Body of pancreas (tissue), 4 donors: Measurements from ENCODE around the gene DNAH11. TPM values are rescaled to one million over a fixed set of nuclear protein-coding genes. Genes with fewer than 3 reads are reported as not detected.
A peak's percentile ranks its signal among the peaks of the same experiment; 100 is the strongest.
"Not testable (repeated sequence)": the region's sequence is repeated elsewhere in the genome, so short reads cannot be mapped to it uniquely, and the experiment has no call there.

Experiments used
- ATAC-seq: fragments of 150-250 bp; one replicate; pipeline ENCODE4 v1.9.1; 2016
- DNase-seq, 4 donors: peaks; one replicate each; pipeline ENCODE4 v3.0.0-alpha.2; 2019
- H3K27ac ChIP-seq, 4 donors: fragments of 200-600 bp; sonication (generic); 1 replicate in 3 of 4; 2 replicates in 1 of 4; pipeline versions ENCODE4 v1.5.1 to v1.6.1; 2016 to 2019; ENCODE audit warnings: mild to moderate bottlenecking in 1 of 4, mixed read lengths in 1 of 4, moderate library complexity in 1 of 4
- H3K27me3 ChIP-seq, 2 donors: fragments of 200-600 bp; sonication (generic); one replicate each; pipeline ENCODE4 v1.6.0; 2016; ENCODE audit warnings: mild to moderate bottlenecking in 1 of 2
- H3K36me3 ChIP-seq, 2 donors: fragments of 200-600 bp; sonication (generic); replicated peaks in 1 of 2; 2 replicates each; pipeline ENCODE4 v1.5.1; 2016; ENCODE audit warnings: low read depth in 2 of 2; ENCODE audit not compliant: insufficient read depth in 1 of 2
- H3K4me1 ChIP-seq: fragments of 200-600 bp; sonication (generic); one replicate; pipeline ENCODE4 v1.6.0; 2016
- H3K4me3 ChIP-seq, 2 donors: fragments of 200-600 bp; sonication (generic); 1 replicate in 1 of 2; 2 replicates in 1 of 2; pipeline ENCODE4 v1.5.1; 2016 to 2019
- H3K9me3 ChIP-seq, 3 donors: fragments of 200-600 bp; sonication (generic); 1 replicate in 2 of 3; 2 replicates in 1 of 3; pipeline ENCODE4 v1.5.1; 2016
- POLR2A ChIP-seq, 3 donors: fragments of 450-650 bp; IDR thresholded peaks; one replicate each; pipeline ENCODE4 v1.6.1; 2016; ENCODE audit warnings: antibody characterized with exemption in 3 of 3, mild to moderate bottlenecking in 2 of 3
- WGBS, 2 donors: methylation state at CpG; one replicate each; pipeline ENCODE4 v1.1.5; 2017; 5-methylcytosine and 5-hydroxymethylcytosine counted together
- intact Hi-C: fragments of 100-400 bp; cut with DNase I; formaldehyde crosslinking; loops from one replicate; pipeline ENCODE4 v1.15.1; 2023
- total RNA-seq, 2 donors: library from RNA; depleted of rRNA; stranded (reverse); fragments of >200 nt; gene quantifications; one replicate each; pipeline ENCODE4 v1.1.0, GENCODE V29; 2016
- TF ChIP-seq, protein P1 (sequence below), 7 experiments: fragments of 450-650 bp in 4 of 7; fragments of 200-600 bp in 3 of 7; sonication (generic) in 3 of 7; IDR thresholded peaks; one replicate each; pipeline ENCODE4 v1.5.1; 2016 to 2019; ENCODE audit warnings: antibody characterized with exemption in 7 of 7

Gene DNAH11
- total RNA-seq, 2 donors from 2014 or later, result 0.52 to 0.99 TPM

DNA sequence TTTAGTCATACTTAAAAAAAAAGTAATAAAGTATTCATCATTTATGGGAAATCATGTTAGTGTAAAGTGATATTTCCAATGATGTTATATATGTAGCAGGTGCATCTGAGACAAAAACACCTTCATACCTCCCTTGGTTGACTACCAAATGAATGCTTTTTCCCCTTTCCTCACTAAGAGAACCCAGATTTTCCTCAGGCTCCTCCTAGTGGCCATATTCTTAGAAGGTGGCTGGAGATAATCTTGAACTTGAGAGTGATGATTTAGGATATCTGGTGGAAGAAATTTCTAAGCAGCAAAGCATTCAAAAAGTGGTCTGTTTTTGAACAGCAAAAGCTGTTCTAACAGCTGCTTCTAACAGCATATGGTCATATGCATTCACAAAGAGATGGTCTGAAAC, 16.8 kb upstream of the DNAH11 start:
- peaks cover 0 to 7% (median 0%) of the 10 kb centered on the region in 3 donors for H3K9me3 ChIP-seq
- no peak for TF ChIP-seq POLR2A (IDR thresholded peaks at IDR 0.05)
- TF ChIP-seq, protein P1, sequence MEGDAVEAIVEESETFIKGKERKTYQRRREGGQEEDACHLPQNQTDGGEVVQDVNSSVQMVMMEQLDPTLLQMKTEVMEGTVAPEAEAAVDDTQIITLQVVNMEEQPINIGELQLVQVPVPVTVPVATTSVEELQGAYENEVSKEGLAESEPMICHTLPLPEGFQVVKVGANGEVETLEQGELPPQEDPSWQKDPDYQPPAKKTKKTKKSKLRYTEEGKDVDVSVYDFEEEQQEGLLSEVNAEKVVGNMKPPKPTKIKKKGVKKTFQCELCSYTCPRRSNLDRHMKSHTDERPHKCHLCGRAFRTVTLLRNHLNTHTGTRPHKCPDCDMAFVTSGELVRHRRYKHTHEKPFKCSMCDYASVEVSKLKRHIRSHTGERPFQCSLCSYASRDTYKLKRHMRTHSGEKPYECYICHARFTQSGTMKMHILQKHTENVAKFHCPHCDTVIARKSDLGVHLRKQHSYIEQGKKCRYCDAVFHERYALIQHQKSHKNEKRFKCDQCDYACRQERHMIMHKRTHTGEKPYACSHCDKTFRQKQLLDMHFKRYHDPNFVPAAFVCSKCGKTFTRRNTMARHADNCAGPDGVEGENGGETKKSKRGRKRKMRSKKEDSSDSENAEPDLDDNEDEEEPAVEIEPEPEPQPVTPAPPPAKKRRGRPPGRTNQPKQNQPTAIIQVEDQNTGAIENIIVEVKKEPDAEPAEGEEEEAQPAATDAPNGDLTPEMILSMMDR (IDR thresholded peaks at IDR 0.05), result peak in 3 of 7 experiments; percentile 21 to 36 (median 32)
- H3K27me3 ChIP-seq, result no peaks in the 10 kb centered on the region
- ATAC-seq (no peak), DNase-seq (no peak)
- H3K4me3 ChIP-seq, result no peak overlapping the region
- intact Hi-C loops, result no loop called here
- H3K27ac ChIP-seq, result no peak overlapping the region
- no peaks in the 10 kb centered on the region for H3K36me3 ChIP-seq
- H3K4me1 ChIP-seq, result no peaks in the 10 kb centered on the region

DNA sequence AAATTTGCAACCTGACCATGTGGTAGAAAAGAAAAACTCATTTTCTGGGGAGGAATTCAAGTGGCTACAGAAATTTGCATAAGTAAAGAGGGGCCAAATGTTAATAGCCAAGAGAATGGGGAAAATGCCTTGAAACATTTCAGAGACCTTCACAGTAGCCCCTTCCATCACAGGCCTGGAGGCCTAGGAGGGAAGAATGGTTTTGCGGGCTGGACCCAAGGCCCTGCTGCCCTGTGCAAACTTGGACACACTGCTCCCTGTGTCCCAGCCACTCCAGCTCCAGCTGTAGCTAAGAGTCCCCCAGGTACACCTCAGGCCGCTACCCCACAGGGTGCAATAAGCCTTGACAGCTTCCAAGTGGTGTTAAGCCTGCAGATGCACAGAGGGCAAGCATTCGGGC, 16.4 kb upstream of the DNAH11 start:
- Histone ChIP-seq H3K9me3 (peaks cover 0 to 7% (median 0%) of the 10 kb centered on the region in 3 donors), H3K4me1 (no peaks in the 10 kb centered on the region), H3K4me3 (no peak overlapping the region), H3K36me3 (no peaks in the 10 kb centered on the region), H3K27ac (no peak overlapping the region), H3K27me3 (no peaks in the 10 kb centered on the region)
- intact Hi-C loops, result no loop called here
- 94 to 100% methylated on average over 3 of the region's 3 CpGs for WGBS, 2 donors
- DNase-seq (no peak), ATAC-seq (no peak)
- TF ChIP-seq POLR2A (IDR thresholded peaks at IDR 0.05), result no peak
- TF ChIP-seq, protein P1 (IDR thresholded peaks at IDR 0.05), result no peak

DNA sequence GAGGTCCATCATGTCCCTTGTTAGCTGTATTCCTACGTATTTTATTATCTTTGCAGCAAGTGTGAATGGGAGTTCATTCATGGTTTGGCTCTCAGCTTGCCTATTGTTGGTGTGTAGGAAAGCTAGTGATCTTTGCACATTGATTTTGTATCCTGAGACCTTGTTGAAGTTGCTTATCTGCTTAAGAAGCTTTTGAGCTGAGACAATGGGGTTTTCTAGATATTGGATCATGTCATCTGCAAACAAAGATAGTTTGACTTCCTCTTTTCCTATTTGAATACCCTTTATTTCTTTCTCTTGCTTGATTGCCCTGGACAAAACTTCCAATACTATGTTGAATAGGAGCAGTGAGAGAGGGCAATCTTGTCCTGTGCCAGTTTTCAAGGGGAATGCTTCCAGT, 10.4 kb upstream of the DNAH11 start:
- H3K4me3 ChIP-seq, H3K27ac ChIP-seq, H3K27me3 ChIP-seq, DNase-seq, H3K36me3 ChIP-seq, ATAC-seq, H3K4me1 ChIP-seq, H3K9me3 ChIP-seq, intact Hi-C loops: not testable (repeated sequence)
- WGBS, 2 donors, result 45 to 65% methylated on average over 1 of the region's 1 CpG

DNA sequence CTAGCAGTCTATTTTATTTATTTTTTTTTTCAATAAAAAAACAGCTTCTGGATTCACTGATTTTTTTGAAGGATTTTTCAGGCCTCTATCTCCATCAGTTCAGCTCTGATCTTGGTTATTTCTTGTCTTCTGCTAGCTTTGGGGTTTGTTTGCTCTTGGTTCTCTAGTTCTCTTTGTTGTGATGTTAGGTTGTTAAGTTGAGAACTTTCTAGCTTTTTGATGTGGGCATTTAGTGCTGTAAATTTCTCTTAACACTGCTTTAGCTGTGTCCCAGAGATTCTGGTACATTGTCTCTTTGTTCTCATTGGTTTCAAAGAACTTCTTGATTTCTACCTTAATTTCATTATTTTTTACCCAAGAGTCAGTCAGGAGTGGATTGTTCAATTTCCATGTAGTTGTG, 9.2 kb upstream of the DNAH11 start:
- H3K9me3 ChIP-seq, H3K27me3 ChIP-seq, DNase-seq, H3K4me3 ChIP-seq, intact Hi-C loops, H3K27ac ChIP-seq, H3K4me1 ChIP-seq, H3K36me3 ChIP-seq, ATAC-seq: not testable (repeated sequence)

DNA sequence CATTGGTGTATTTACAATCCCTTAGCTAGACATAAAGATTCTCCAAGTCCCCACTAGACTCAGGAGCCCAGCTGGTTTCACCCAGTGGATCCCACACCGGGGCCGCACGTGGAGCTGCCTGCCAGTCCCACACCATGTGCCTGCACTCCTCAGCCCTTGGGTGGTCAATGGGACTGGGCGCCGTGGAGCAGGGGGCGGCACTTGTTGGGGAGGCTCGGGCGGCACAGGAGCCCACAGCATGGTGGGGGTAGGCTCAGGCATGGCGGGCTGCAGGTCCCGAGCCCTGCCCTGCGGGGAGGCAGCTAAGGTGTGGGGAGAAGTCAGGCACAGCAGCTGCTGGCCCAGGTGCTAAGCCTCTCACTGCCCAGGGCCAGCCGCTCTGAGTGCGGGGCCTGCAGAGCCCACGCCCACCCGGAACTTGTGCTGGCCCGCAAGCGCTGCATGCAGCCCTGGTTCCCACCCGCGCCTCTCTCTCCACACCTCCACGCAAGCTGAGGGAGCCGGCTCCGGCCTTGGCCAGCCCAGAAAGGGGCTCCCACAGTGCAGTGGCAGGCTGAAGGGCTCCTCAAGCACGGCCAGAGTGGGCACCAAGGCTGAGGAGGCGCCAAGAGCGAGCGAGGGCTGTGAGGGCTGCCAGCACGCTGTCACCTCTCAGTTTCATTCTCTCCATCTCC, 6.3 kb upstream of the DNAH11 start:
- H3K27ac ChIP-seq, H3K27me3 ChIP-seq, intact Hi-C loops, DNase-seq, ATAC-seq, H3K4me3 ChIP-seq, H3K9me3 ChIP-seq, H3K36me3 ChIP-seq, H3K4me1 ChIP-seq: not testable (repeated sequence)
- WGBS, 2 donors, result 95 to 97% methylated on average over 18 to 27 of the region's 27 CpGs

DNA sequence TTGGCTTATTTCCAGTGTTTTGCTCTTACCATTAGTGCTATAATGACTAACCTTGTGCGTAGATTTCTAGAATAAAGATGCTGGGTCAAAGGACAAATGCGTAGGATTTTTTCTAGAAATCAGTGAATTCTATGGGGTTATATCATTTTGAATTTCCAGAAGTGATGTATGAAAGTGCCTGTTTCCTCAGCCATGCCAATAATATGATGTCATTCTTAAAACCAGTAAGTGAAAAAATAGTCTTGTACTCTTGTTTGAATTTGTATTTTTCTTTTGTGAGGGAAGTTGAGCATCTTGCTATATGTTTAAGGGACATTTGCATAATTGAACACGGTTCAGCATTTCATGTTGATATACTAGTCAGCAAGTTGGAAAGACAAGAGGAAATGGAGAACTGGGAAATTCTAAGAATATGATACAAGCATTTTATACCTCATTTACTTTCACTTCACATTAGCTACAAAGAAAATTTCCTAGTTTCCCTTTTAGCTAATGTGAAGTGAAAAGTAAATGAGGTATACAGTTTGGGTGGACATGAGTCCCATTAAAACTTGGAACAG, 3.8 kb upstream of the DNAH11 start:
- intact Hi-C loops, result no loop called here
- no peaks in the 10 kb centered on the region for H3K27me3 ChIP-seq
- WGBS, 2 donors, result 79 to 87% methylated on average over 3 of the region's 3 CpGs

More for the DNA sequence above, 3.8 kb upstream of the DNAH11 start:
- TF ChIP-seq, protein P1 (IDR thresholded peaks at IDR 0.05), result no peak
- TF ChIP-seq POLR2A (IDR thresholded peaks at IDR 0.05), result no peak
- no peak for DNase-seq
- ATAC-seq, result no peak
- H3K4me3 ChIP-seq, result no peak overlapping the region
- H3K27ac ChIP-seq, result no peak overlapping the region
- no peaks in the 10 kb centered on the region for H3K9me3 ChIP-seq
- H3K4me1 ChIP-seq, result peaks cover 15% of the 10 kb centered on the region
- H3K36me3 ChIP-seq, result no peaks in the 10 kb centered on the region
